ENCODE results near the gene NCOA3. TPM values are rescaled to one million over a fixed set of nuclear protein-coding genes. Genes with fewer than 3 reads are reported as not detected.

Gene NCOA3
- total and polyA plus RNA-seq, 2 donors (not counting 1 experiment from before 2014, with no cell fraction given) = 22.3 to 23.1 TPM

DNA sequence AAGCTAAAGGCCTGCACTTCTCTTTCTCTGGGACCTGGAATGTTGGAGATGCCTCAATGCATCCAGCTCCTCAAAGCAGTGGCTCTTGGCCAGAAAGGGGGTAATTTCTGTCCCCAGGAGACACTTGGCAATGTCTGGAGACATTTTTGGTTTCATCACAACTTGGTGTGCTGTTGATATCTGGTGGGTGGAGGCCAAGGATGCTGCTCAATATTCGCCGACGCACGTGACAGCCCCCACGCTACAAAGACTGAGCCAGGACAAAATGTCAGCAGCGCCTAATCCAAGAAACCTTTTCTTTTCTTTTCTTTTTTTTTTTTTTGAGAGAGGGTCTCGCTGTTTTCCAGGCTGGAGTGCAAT, 203.8 kb downstream of the NCOA3 start:
- no peak overlapping the region for H2AFZ ChIP-seq (ENCODE audit: low read length)
- H3K4me2 ChIP-seq (ENCODE audit: extremely low read depth, insufficient read depth, low read length) = no peak overlapping the region
- TF ChIP-seq CTCF (conservative IDR thresholded peaks at IDR 0.05 in 1 of 2, IDR thresholded peaks at IDR 0.05 in 1 of 2; ENCODE audit: low read depth in 1 of 2, low read length in 2 of 2) (no peak), EZH2 (IDR thresholded peaks at IDR 0.05; ENCODE audit: low read length, missing control alignments) (no peak)

GRCh38 chr20:47706345-47706744, 204.7 kb downstream of the NCOA3 start:
- H3K4me2 ChIP-seq (ENCODE audit: extremely low read depth, insufficient read depth, low read length) = no peak overlapping the region
- H2AFZ ChIP-seq (ENCODE audit: low read length) = no peak overlapping the region
- H3K9ac ChIP-seq (ENCODE audit: insufficient read depth, low read length) = no peak overlapping the region
- H3K79me2 ChIP-seq (ENCODE audit: control insufficient read depth, insufficient read depth, low read length) = no peaks in the 10 kb centered on the region
- H4K20me1 ChIP-seq (ENCODE audit: control insufficient read depth, extremely low read depth, insufficient read depth, low read length) = no peaks in the 10 kb centered on the region
- no peak overlapping the region for H3K4me3 ChIP-seq (replicated peaks in 1 of 4; ENCODE audit: control extremely low read depth in 1 of 4, insufficient read depth in 1 of 4, low read depth in 3 of 4, low read length in 4 of 4)
- no peaks in the 10 kb centered on the region for H3K36me3 ChIP-seq (ENCODE audit: control insufficient read depth, insufficient read depth, low read length)
- H3K9me3 ChIP-seq (ENCODE audit: control insufficient read depth, insufficient read depth, low read depth, low read length) = no peaks in the 10 kb centered on the region
- no peak for DNase-seq (ENCODE audit: low read depth in 2 of 2)
- no peaks in the 10 kb centered on the region for H3K4me1 ChIP-seq (ENCODE audit: control insufficient read depth, extremely low read depth, insufficient read depth, low read length)
- H3K27ac ChIP-seq (ENCODE audit: insufficient read depth, low read length) = no peak overlapping the region
- TF ChIP-seq CTCF (conservative IDR thresholded peaks at IDR 0.05 in 1 of 2, IDR thresholded peaks at IDR 0.05 in 1 of 2; ENCODE audit: low read depth in 1 of 2, low read length in 2 of 2) (no peak), EZH2 (IDR thresholded peaks at IDR 0.05; ENCODE audit: low read length, missing control alignments) (no peak)
- H3K27me3 ChIP-seq (ENCODE audit: control insufficient read depth, insufficient read depth, low read length) = no peaks in the 10 kb centered on the region

More for the DNA sequence above, 203.8 kb downstream of the NCOA3 start:
- Histone ChIP-seq H3K27me3 (ENCODE audit: control insufficient read depth, insufficient read depth, low read length) (no peaks in the 10 kb centered on the region), H3K4me3 (replicated peaks in 1 of 4; ENCODE audit: control extremely low read depth in 1 of 4, insufficient read depth in 1 of 4, low read depth in 3 of 4, low read length in 4 of 4) (no peak overlapping the region), H3K27ac (ENCODE audit: insufficient read depth, low read length) (no peak overlapping the region), H3K79me2 (ENCODE audit: control insufficient read depth, insufficient read depth, low read length) (no peaks in the 10 kb centered on the region), H3K36me3 (ENCODE audit: control insufficient read depth, insufficient read depth, low read length) (no peaks in the 10 kb centered on the region), H3K9ac (ENCODE audit: insufficient read depth, low read length) (no peak overlapping the region), H3K9me3 (ENCODE audit: control insufficient read depth, insufficient read depth, low read depth, low read length) (no peaks in the 10 kb centered on the region), H3K4me1 (ENCODE audit: control insufficient read depth, extremely low read depth, insufficient read depth, low read length) (no peaks in the 10 kb centered on the region), H4K20me1 (ENCODE audit: control insufficient read depth, extremely low read depth, insufficient read depth, low read length) (no peaks in the 10 kb centered on the region)
- DNase-seq (ENCODE audit: low read depth in 2 of 2) = no peak

Other genes starting within 250 kb of the NCOA3 start
- 7.4 and 13.0 TPM in 2 replicates for gene ZMYND8, start 145.2 kb upstream of the NCOA3 start, total RNA-seq
- 12.6 and 17.6 TPM in 2 replicates for gene ZMYND8, start 145.2 kb upstream of the NCOA3 start, polyA plus RNA-seq